Tibial nerve (tissue), 4 donors: ENCODE data around the gene LTBP2.

Experiments used
- EP300 ChIP-seq, 2 donors: sonication (generic); formaldehyde crosslinking; IDR thresholded peaks; one replicate each; pipeline ENCODE4 v1.6.1; 2017; ENCODE audit warnings: antibody characterized with exemption in 2 of 2, mild to moderate bottlenecking in 1 of 2
- POLR2A ChIP-seq, 2 donors: fragments of 450-650 bp; IDR thresholded peaks; one replicate each; pipeline ENCODE4 v1.6.1; 2017; ENCODE audit warnings: antibody characterized with exemption in 2 of 2, mild to moderate bottlenecking in 2 of 2, moderate library complexity in 2 of 2
- TF ChIP-seq, protein P1 (sequence below), 5 experiments: fragments of 200-600 bp in 3 of 5; fragments of 450-650 bp in 2 of 5; sonication (generic) in 3 of 5; IDR thresholded peaks; one replicate each; pipeline ENCODE4 v1.5.1; 2016 to 2019; ENCODE audit warnings: antibody characterized with exemption in 5 of 5, mild to moderate bottlenecking in 3 of 5, moderate library complexity in 2 of 5

DNA sequence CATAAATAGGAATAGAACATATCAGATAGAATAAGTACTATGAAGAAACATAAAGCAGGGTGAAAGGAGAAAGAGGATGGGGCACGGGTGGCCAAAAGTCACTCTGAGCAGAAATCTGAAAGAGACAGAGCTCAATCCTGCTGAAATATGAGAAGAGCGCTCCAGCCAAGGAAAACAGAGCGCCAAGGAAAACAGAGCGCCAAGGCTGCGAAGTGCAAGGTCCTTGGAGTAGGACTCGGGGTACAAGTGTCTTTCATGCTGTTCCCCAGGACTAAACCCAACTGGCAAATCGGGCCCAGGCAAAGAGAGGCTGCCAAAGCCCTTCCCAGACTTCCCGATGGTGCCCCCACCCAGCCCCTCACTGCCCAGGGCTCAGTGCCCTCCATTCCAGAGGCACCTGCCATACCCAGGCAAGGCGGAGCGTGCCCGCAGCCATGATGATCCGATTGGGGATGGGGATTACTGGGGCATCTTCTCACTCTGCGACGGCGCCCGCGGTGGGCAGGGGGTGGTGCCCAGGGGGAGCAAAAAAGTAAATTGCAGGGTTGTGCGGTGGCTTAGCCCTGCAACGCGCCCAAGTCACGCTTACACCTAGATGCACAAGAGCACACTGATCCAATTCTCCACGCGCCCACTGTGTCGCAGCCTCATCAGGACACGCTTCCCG, 1.7 kb downstream of the LTBP2 start:
- TF ChIP-seq, protein P1, sequence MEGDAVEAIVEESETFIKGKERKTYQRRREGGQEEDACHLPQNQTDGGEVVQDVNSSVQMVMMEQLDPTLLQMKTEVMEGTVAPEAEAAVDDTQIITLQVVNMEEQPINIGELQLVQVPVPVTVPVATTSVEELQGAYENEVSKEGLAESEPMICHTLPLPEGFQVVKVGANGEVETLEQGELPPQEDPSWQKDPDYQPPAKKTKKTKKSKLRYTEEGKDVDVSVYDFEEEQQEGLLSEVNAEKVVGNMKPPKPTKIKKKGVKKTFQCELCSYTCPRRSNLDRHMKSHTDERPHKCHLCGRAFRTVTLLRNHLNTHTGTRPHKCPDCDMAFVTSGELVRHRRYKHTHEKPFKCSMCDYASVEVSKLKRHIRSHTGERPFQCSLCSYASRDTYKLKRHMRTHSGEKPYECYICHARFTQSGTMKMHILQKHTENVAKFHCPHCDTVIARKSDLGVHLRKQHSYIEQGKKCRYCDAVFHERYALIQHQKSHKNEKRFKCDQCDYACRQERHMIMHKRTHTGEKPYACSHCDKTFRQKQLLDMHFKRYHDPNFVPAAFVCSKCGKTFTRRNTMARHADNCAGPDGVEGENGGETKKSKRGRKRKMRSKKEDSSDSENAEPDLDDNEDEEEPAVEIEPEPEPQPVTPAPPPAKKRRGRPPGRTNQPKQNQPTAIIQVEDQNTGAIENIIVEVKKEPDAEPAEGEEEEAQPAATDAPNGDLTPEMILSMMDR (IDR thresholded peaks at IDR 0.05), result no peak
- TF ChIP-seq POLR2A (IDR thresholded peaks at IDR 0.05) (no peak), EP300 (IDR thresholded peaks at IDR 0.05) (no peak)
